Measurements from ENCODE around the gene DAP. TPM values are rescaled to one million over a fixed set of nuclear protein-coding genes. Genes with fewer than 3 reads are reported as not detected.

Gene DAP
- total and polyA plus RNA-seq, 2 of the 4 experiments (the other 2 are of a cell fraction), result 49.6 to 189 TPM

DNA sequence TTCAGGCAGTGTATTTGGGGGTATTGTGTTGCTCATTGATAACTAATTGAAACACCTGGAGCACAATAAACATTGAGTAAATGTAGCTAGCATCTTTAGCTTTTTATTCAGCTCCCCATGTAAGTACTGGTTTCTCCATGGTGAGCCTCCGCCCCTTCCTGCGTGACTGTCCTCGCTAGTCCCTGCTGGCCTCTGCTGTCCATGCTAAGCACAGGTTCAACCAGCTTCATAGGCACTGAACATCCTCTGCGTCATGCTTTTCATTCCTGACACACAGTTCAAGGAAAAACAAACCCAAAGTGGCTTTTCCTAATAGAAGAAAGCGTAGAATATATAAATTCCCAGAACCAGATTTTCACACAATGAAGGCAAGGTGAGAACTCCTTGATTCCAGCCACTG lies 27.3 kb upstream of the DAP start:
- DNase-seq (no peak), ATAC-seq (ENCODE audit: low read depth) (no peak)
- CTCF ChIA-PET, result interaction anchor here (0.9 kb wide), 1 partner anchor 16 kb away, joined by 3 read pairs; no protein-coding TSS in a partner anchor
- 100% methylated on average over 1 of the region's 5 CpGs; no CpG with 5 or more reads in 1 of the 2 experiments for WGBS, 2 experiments (ENCODE audit: extremely low coverage in 2 of 2, insufficient read length in 1 of 2)
- Histone ChIP-seq H3K4ac (ENCODE audit: low read depth, low read length) (peak overlapping the region; percentile 79), H2BK5ac (ENCODE audit: low read depth, low read length, poor library complexity, severe bottlenecking) (peak overlapping the region; percentile 23), H3K79me1 (ENCODE audit: low read depth in 1 of 2, low read length in 2 of 2) (no peaks in the 10 kb centered on the region; a peak in 1 of 4 replicates), H4K91ac (ENCODE audit: insufficient read depth, low read depth, low read length) (peak overlapping the region; percentile 74), H4K8ac (ENCODE audit: low read depth in 2 of 2, low read length in 2 of 2) (peak overlapping the region; percentile 9 to 55; a peak in 3 of 4 replicates), H4K5ac (ENCODE audit: low read depth, low read length) (no peak overlapping the region), H2BK15ac (ENCODE audit: low read depth, low read length) (peak overlapping the region; percentile 98), H2AK5ac (ENCODE audit: low read depth, low read length) (peak overlapping the region; percentile 95; the same call in 1 of the 2 replicates), H3K23ac (ENCODE audit: low read depth, low read length) (no peak overlapping the region; the same call in 1 of the 2 replicates), H3K56ac (ENCODE audit: extremely low read depth, insufficient read depth, low read length) (no peak overlapping the region), H4K20me1 (ENCODE audit: insufficient read depth, low read length) (no peaks in the 10 kb centered on the region), H3K9ac (ENCODE audit: low read depth, low read length) (no peak overlapping the region), H3K36me3 (ENCODE audit: control insufficient read depth, insufficient read depth, low read length) (no peaks in the 10 kb centered on the region), H2AK9ac (replicated peaks; ENCODE audit: low read depth, low read length, poor library complexity) (no peak overlapping the region), H3K9me3 (ENCODE audit: control insufficient read depth, insufficient read depth, low read length) (no peaks in the 10 kb centered on the region), H2BK20ac (ENCODE audit: low read depth, low read length) (peak overlapping the region; percentile 86), H3K18ac (ENCODE audit: low read depth, low read length) (peak overlapping the region; percentile 50; the same call in 1 of the 2 replicates), H2BK120ac (ENCODE audit: low read depth, low read length) (peak overlapping the region; percentile 84), H3K27ac (ENCODE audit: insufficient read depth, low read length) (peak overlapping the region; percentile 29; the same call in 1 of the 2 replicates), H3K14ac (replicated peaks; ENCODE audit: low read depth, low read length) (peak overlapping the region; percentile 76), H3K4me2 (ENCODE audit: low read depth, low read length) (no peak overlapping the region), H3K27me3 (ENCODE audit: control insufficient read depth, insufficient read depth, low read length) (no peaks in the 10 kb centered on the region), H3K9me1 (ENCODE audit: insufficient read depth, low read length) (peaks cover 11% of the 10 kb centered on the region), H2AFZ (replicated peaks; ENCODE audit: low read length, poor library complexity) (peak overlapping the region; percentile 61), H3K4me1 (ENCODE audit: control insufficient read depth, insufficient read depth, low read length) (peaks cover 11% of the 10 kb centered on the region), H3K4me3 (ENCODE audit: insufficient read depth, low read depth, low read length) (no peak overlapping the region)
- intact Hi-C loops (cut with micrococcal nuclease) (no loop called here), dilution Hi-C loops (cut with HindIII; ENCODE audit: low sequenced_read_pairs, unreplicated experiment) (no loop called here), in situ Hi-C loops (cut with MboI; ENCODE audit: low sequenced_read_pairs) (no loop called here)
- no peak for TF ChIP-seq NFE2L2 (IDR thresholded peaks at IDR 0.05; ENCODE audit: low read depth, low read length)
- no peak for TF ChIP-seq SMC3 (IDR thresholded peaks at IDR 0.05; ENCODE audit: low read depth, low read length)
- TF ChIP-seq, protein P1, sequence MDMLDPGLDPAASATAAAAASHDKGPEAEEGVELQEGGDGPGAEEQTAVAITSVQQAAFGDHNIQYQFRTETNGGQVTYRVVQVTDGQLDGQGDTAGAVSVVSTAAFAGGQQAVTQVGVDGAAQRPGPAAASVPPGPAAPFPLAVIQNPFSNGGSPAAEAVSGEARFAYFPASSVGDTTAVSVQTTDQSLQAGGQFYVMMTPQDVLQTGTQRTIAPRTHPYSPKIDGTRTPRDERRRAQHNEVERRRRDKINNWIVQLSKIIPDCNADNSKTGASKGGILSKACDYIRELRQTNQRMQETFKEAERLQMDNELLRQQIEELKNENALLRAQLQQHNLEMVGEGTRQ (IDR thresholded peaks at IDR 0.05; ENCODE audit: low read depth, low read length), result no peak
- no peak for TF ChIP-seq CEBPB (IDR thresholded peaks at IDR 0.05; ENCODE audit: low read depth, low read length)
- TF ChIP-seq, protein P2, sequence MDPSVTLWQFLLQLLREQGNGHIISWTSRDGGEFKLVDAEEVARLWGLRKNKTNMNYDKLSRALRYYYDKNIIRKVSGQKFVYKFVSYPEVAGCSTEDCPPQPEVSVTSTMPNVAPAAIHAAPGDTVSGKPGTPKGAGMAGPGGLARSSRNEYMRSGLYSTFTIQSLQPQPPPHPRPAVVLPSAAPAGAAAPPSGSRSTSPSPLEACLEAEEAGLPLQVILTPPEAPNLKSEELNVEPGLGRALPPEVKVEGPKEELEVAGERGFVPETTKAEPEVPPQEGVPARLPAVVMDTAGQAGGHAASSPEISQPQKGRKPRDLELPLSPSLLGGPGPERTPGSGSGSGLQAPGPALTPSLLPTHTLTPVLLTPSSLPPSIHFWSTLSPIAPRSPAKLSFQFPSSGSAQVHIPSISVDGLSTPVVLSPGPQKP (IDR thresholded peaks at IDR 0.05; ENCODE audit: borderline replicate concordance, low read depth, low read length), result no peak
- no peak for TF ChIP-seq BHLHE40 (IDR thresholded peaks at IDR 0.05; ENCODE audit: low read depth, low read length)
- TF ChIP-seq FOS (IDR thresholded peaks at IDR 0.05; ENCODE audit: low read depth, low read length), result no peak
- no peak for TF ChIP-seq CHD1 (IDR thresholded peaks at IDR 0.05; ENCODE audit: low read depth, low read length)
- no peak for TF ChIP-seq POLR2A (IDR thresholded peaks at IDR 0.05; ENCODE audit: low read depth, low read length)
- no peak for TF ChIP-seq MAZ (IDR thresholded peaks at IDR 0.05; ENCODE audit: borderline replicate concordance, low read depth, low read length)
- TF ChIP-seq RCOR1 (IDR thresholded peaks at IDR 0.05; ENCODE audit: insufficient replicate concordance, low read length), result no peak
- TF ChIP-seq MXI1 (IDR thresholded peaks at IDR 0.05; ENCODE audit: borderline replicate concordance, low read depth, low read length), result no peak
- TF ChIP-seq RFX5 (IDR thresholded peaks at IDR 0.05; ENCODE audit: low read depth, low read length), result no peak
- TF ChIP-seq RAD21 (IDR thresholded peaks at IDR 0.05; ENCODE audit: low read length), result no peak
- TF ChIP-seq, protein P3, sequence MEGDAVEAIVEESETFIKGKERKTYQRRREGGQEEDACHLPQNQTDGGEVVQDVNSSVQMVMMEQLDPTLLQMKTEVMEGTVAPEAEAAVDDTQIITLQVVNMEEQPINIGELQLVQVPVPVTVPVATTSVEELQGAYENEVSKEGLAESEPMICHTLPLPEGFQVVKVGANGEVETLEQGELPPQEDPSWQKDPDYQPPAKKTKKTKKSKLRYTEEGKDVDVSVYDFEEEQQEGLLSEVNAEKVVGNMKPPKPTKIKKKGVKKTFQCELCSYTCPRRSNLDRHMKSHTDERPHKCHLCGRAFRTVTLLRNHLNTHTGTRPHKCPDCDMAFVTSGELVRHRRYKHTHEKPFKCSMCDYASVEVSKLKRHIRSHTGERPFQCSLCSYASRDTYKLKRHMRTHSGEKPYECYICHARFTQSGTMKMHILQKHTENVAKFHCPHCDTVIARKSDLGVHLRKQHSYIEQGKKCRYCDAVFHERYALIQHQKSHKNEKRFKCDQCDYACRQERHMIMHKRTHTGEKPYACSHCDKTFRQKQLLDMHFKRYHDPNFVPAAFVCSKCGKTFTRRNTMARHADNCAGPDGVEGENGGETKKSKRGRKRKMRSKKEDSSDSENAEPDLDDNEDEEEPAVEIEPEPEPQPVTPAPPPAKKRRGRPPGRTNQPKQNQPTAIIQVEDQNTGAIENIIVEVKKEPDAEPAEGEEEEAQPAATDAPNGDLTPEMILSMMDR (conservative IDR thresholded peaks at IDR 0.05; ENCODE audit: low read depth, low read length), result no peak
- no peak for TF ChIP-seq MAFK (IDR thresholded peaks at IDR 0.05; ENCODE audit: low read depth, low read length)
- no TSS peak for BruUV-seq (replicated peaks)
- POLR2A ChIA-PET (ENCODE audit: unreplicated experiment), result no interaction called here
